ENCODE measurements around the gene COL26A1. TPM values are rescaled to one million over a fixed set of nuclear protein-coding genes. Genes with fewer than 3 reads are reported as not detected.

Gene COL26A1
- total RNA-seq, 1 donor: not detected

- H3K4me3 ChIP-seq (ENCODE audit: low read depth, low read length): no peak overlapping the region
- no peak for TF ChIP-seq CTCF (IDR thresholded peaks at IDR 0.05; ENCODE audit: insufficient read depth, low read length)
Measured at GRCh38 chr7:101379302-101379701, 16.6 kb downstream of the COL26A1 start.

GRCh38 chr7:101381549-101382111 lies 19.0 kb downstream of the COL26A1 start:
- no peak for TF ChIP-seq CTCF (IDR thresholded peaks at IDR 0.05; ENCODE audit: insufficient read depth, low read length)
- no peak for DNase-seq (ENCODE audit: low read depth)
- no peak overlapping the region for H3K4me3 ChIP-seq (ENCODE audit: low read depth, low read length)

More at GRCh38 chr7:101379302-101379701, 16.6 kb downstream of the COL26A1 start:
- no peak for DNase-seq (ENCODE audit: low read depth)

GRCh38 chr7:101382937-101383336 lies 20.3 kb downstream of the COL26A1 start:
- no peak for DNase-seq (ENCODE audit: low read depth)
- no peak for TF ChIP-seq CTCF (IDR thresholded peaks at IDR 0.05; ENCODE audit: insufficient read depth, low read length)
- H3K4me3 ChIP-seq (ENCODE audit: low read depth, low read length): no peak overlapping the region

DNA sequence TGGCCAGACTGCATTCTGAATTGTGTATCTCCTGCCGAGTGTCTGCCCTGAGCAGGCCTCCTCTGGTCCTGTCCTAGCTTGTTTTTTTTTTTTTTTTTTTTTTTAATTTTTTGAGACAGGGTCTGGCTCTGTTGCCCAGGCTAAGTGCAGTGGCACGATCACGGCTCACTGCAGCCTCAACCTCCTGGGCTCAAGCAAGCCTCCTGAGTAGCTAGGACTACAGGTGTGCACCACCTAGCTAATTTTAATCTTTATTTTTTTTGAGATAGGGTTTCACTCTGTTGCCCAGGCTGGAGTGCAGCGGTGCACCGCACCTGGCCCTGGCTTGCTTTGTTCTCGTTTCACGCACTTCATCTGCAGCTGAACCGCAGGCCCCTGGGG lies 23.5 kb downstream of the COL26A1 start:
- H3K4me3 ChIP-seq (ENCODE audit: low read depth, low read length): no peak overlapping the region
- TF ChIP-seq CTCF (IDR thresholded peaks at IDR 0.05; ENCODE audit: insufficient read depth, low read length): no peak
- DNase-seq (ENCODE audit: low read depth): no peak

DNA sequence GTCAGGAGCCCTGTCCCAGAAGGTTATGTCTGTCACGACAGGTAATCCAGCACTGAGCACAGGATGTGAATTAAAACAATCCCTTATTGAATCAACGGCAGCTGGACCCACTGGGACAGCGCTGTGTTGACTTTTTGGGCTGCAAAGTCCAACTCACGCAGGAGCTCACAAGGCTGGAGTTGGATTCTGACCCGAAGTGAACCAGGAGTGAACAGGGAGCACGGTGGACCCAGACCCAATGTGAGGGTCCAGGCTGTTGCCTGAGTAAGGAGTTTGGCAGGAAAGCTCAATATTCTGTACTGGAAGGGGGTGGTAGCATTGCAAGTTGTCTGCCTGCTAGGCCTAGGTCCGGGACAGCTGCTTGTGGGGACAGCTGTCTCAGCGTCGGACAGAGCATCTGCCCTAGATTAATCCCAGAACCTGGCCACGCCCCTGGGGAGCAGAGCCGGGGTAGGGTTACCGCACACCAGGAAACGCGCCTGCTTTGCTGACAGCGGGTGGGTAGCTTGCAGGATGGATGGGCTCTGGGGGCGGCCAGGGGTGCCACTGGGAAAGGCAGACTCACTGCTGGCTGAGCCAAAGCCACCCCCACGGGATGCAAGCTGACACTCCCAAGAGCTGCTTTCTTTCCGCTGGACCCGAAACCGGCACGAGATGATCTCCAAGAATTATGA lies 24.0 kb downstream of the COL26A1 start:
- no peak for TF ChIP-seq CTCF (IDR thresholded peaks at IDR 0.05; ENCODE audit: insufficient read depth, low read length)
- no peak overlapping the region for H3K4me3 ChIP-seq (ENCODE audit: low read depth, low read length)
- no peak for DNase-seq (ENCODE audit: low read depth)

- TF ChIP-seq CTCF (IDR thresholded peaks at IDR 0.05; ENCODE audit: insufficient read depth, low read length): no peak
- no peak for DNase-seq (ENCODE audit: low read depth)
- H3K4me3 ChIP-seq (ENCODE audit: low read depth, low read length): no peak overlapping the region
Measured at GRCh38 chr7:101390901-101391301, 28.2 kb downstream of the COL26A1 start.
